Activated CD4-positive, alpha-beta T cell treated with anti-CD3 and anti-CD28 coated beads for 36 hours (primary cell): Measurements from ENCODE around the gene SYT13. TPM values are rescaled to one million over a fixed set of nuclear protein-coding genes. Genes with fewer than 3 reads are reported as not detected.

Experiments
- ATAC-seq: fragments of 200-7000 bp; cut with Tn5 transposase; one replicate; pipeline ENCODE4 v1.10.0; 2021; ENCODE audit warnings: mild to moderate bottlenecking, moderate library complexity
- CTCF ChIA-PET: fragments of 350-600 bp; sonication (Branson Sonifier 250); formaldehyde crosslinking; loops from one replicate; lab custom pipeline; 2021; ENCODE audit warnings: antibody characterized with exemption; lab: Charles Lee
- POLR2A ChIA-PET: fragments of 350-600 bp; sonication (Branson Sonifier 250); formaldehyde crosslinking; loops from one replicate; lab custom pipeline; 2021; ENCODE audit warnings: antibody characterized with exemption, inconsistent platforms; lab: Charles Lee
- DNase-seq: peaks from one replicate; pipeline ENCODE4 v3.0.0-alpha.2; 2020
- H3K27ac Mint-ChIP-seq: one replicate; pipeline ENCODE4 v1.8.0; 2021; ENCODE audit warnings: mixed read lengths
- H3K27me3 Mint-ChIP-seq: one replicate; pipeline ENCODE4 v1.8.0; 2021; ENCODE audit warnings: mixed read lengths
- H3K36me3 Mint-ChIP-seq: one replicate; pipeline ENCODE4 v1.8.0; 2021; ENCODE audit warnings: low read depth, mixed read lengths
- H3K4me1 Mint-ChIP-seq: one replicate; pipeline ENCODE4 v1.8.0; 2021; ENCODE audit warnings: mixed read lengths
- H3K4me3 Mint-ChIP-seq: one replicate; pipeline ENCODE4 v1.8.0; 2021; ENCODE audit warnings: mild to moderate bottlenecking, moderate library complexity, mixed read lengths
- H3K9me3 Mint-ChIP-seq: one replicate; pipeline ENCODE4 v1.8.0; 2021; ENCODE audit warnings: low read depth, mixed read lengths
- intact Hi-C, 2 experiments: fragments of 100-400 bp; cut with DNase I in 1 of 2; cut with micrococcal nuclease in 1 of 2; formaldehyde crosslinking; loops; one replicate each; pipeline versions ENCODE4 v1.14.2 to v1.15.1; 2022 to 2024; cut with DNase I, micrococcal nuclease
- total RNA-seq, 2 experiments: library from RNA; stranded (reverse); gene quantifications; one replicate each; pipeline ENCODE4 v1.2.3, GENCODE V29; 2021

Gene SYT13
- total RNA-seq, 2 experiments from 2014 or later = not detected

GRCh38 chr11:45204761-45205160, 81.4 kb downstream of the SYT13 start:
- DNase-seq = no peak
- peaks cover 2% of the 10 kb centered on the region for H3K4me1 Mint-ChIP-seq
- no peak overlapping the region for H3K27ac Mint-ChIP-seq
- intact Hi-C loops = no loop called here
- no peak for ATAC-seq
- H3K9me3 Mint-ChIP-seq = no peaks in the 10 kb centered on the region
- peaks cover 7% of the 10 kb centered on the region for H3K36me3 Mint-ChIP-seq
- CTCF ChIA-PET = no interaction called here
- H3K4me3 Mint-ChIP-seq = no peak overlapping the region
- no peaks in the 10 kb centered on the region for H3K27me3 Mint-ChIP-seq
- POLR2A ChIA-PET = no interaction called here

- ChIA-PET POLR2A (no interaction called here), CTCF (no interaction called here)
- intact Hi-C loops = no loop called here
- ATAC-seq (no peak), DNase-seq (no peak)
- peaks cover 1% of the 10 kb centered on the region for H3K36me3 Mint-ChIP-seq
- no peaks in the 10 kb centered on the region for H3K4me1 Mint-ChIP-seq
- H3K27me3 Mint-ChIP-seq = no peaks in the 10 kb centered on the region
- H3K4me3 Mint-ChIP-seq = no peak overlapping the region
- H3K27ac Mint-ChIP-seq = no peak overlapping the region
- H3K9me3 Mint-ChIP-seq = no peaks in the 10 kb centered on the region
Measured at GRCh38 chr11:45193695-45194094, 92.4 kb downstream of the SYT13 start.

Other genes with a start within 250 kb of the SYT13 start
- gene PRDM11, start 139.7 kb downstream of the SYT13 start, total RNA-seq = under 1 TPM; 0.61 to 0.94 TPM